ENCODE data around the gene PRIM2. TPM values are rescaled to one million over a fixed set of nuclear protein-coding genes. Genes with fewer than 3 reads are reported as not detected.

The PRIM2 gene
- total RNA-seq, 1 experiment from 2014 or later, result 45.2 TPM

GRCh38 chr6:57275384-57275783 is 42.0 kb upstream of the PRIM2 start:
- no peaks in the 10 kb centered on the region for H3K9me3 ChIP-seq (ENCODE audit: low read depth, low read length, poor library complexity, severe bottlenecking)
- H3K27me3 ChIP-seq (replicated peaks; ENCODE audit: insufficient read depth, low read depth, low read length, poor library complexity), result no peaks in the 10 kb centered on the region
- no peaks in the 10 kb centered on the region for H3K36me3 ChIP-seq (ENCODE audit: insufficient read depth, low read length, poor library complexity, severe bottlenecking)
- BruUV-seq (replicated peaks), result no TSS peak
- TF ChIP-seq CTCF (conservative IDR thresholded peaks at IDR 0.05; ENCODE audit: low read depth, low read length) (no peak), EZH2 (IDR thresholded peaks at IDR 0.05; ENCODE audit: borderline replicate concordance, low read depth, low read length, poor library complexity, severe bottlenecking) (no peak)
- H3K4me3 ChIP-seq (ENCODE audit: low read depth, low read length, poor library complexity, severe bottlenecking), result no peak overlapping the region
- intact Hi-C loops (cut with micrococcal nuclease; ENCODE audit: unreplicated experiment), result no loop called here
- POLR2A ChIA-PET (ENCODE audit: low non-redundant PET), result no interaction called here
- H3K4me1 ChIP-seq (ENCODE audit: insufficient read depth, low read length, poor library complexity, severe bottlenecking), result no peaks in the 10 kb centered on the region
- CTCF ChIA-PET, result no interaction called here
- H3K27ac ChIP-seq (ENCODE audit: low read depth, low read length, poor library complexity, severe bottlenecking), result no peak overlapping the region
- DNase-seq (ENCODE audit: low spot score), result no peak

- no peaks in the 10 kb centered on the region for H3K27me3 ChIP-seq (replicated peaks; ENCODE audit: insufficient read depth, low read depth, low read length, poor library complexity)
- intact Hi-C loops (cut with micrococcal nuclease; ENCODE audit: unreplicated experiment), result no loop called here
- H3K4me1 ChIP-seq (ENCODE audit: insufficient read depth, low read length, poor library complexity, severe bottlenecking), result no peaks in the 10 kb centered on the region
- no peak overlapping the region for H3K27ac ChIP-seq (ENCODE audit: low read depth, low read length, poor library complexity, severe bottlenecking)
- DNase-seq (ENCODE audit: low spot score), result no peak
- TF ChIP-seq CTCF (conservative IDR thresholded peaks at IDR 0.05; ENCODE audit: low read depth, low read length) (no peak), EZH2 (IDR thresholded peaks at IDR 0.05; ENCODE audit: borderline replicate concordance, low read depth, low read length, poor library complexity, severe bottlenecking) (no peak)
- CTCF ChIA-PET, result no interaction called here
- no TSS peak for BruUV-seq (replicated peaks)
- H3K36me3 ChIP-seq (ENCODE audit: insufficient read depth, low read length, poor library complexity, severe bottlenecking), result no peaks in the 10 kb centered on the region
- H3K4me3 ChIP-seq (ENCODE audit: low read depth, low read length, poor library complexity, severe bottlenecking), result no peak overlapping the region
- H3K9me3 ChIP-seq (ENCODE audit: low read depth, low read length, poor library complexity, severe bottlenecking), result no peaks in the 10 kb centered on the region
- POLR2A ChIA-PET (ENCODE audit: low non-redundant PET), result no interaction called here
Measured at GRCh38 chr6:57276946-57277345, 40.5 kb upstream of the PRIM2 start.

- DNase-seq (ENCODE audit: low spot score), result no peak
- TF ChIP-seq CTCF (conservative IDR thresholded peaks at IDR 0.05; ENCODE audit: low read depth, low read length) (no peak), EZH2 (IDR thresholded peaks at IDR 0.05; ENCODE audit: borderline replicate concordance, low read depth, low read length, poor library complexity, severe bottlenecking) (no peak)
- Histone ChIP-seq H3K36me3 (ENCODE audit: insufficient read depth, low read length, poor library complexity, severe bottlenecking) (no peaks in the 10 kb centered on the region), H3K27me3 (replicated peaks; ENCODE audit: insufficient read depth, low read depth, low read length, poor library complexity) (no peaks in the 10 kb centered on the region), H3K4me1 (ENCODE audit: insufficient read depth, low read length, poor library complexity, severe bottlenecking) (no peaks in the 10 kb centered on the region), H3K4me3 (ENCODE audit: low read depth, low read length, poor library complexity, severe bottlenecking) (no peak overlapping the region), H3K9me3 (ENCODE audit: low read depth, low read length, poor library complexity, severe bottlenecking) (no peaks in the 10 kb centered on the region), H3K27ac (ENCODE audit: low read depth, low read length, poor library complexity, severe bottlenecking) (no peak overlapping the region)
- ChIA-PET POLR2A (ENCODE audit: low non-redundant PET) (no interaction called here), CTCF (no interaction called here)
- intact Hi-C loops (cut with micrococcal nuclease; ENCODE audit: unreplicated experiment), result no loop called here
- BruUV-seq (replicated peaks), result no TSS peak
Measured at GRCh38 chr6:57278570-57278969, 38.9 kb upstream of the PRIM2 start.
